HEK293 (cell line): ENCODE data around the gene KLHDC3.

Experiments used
- BCL11A ChIP-seq: fragments of 450-650 bp; formaldehyde crosslinking; IDR thresholded peaks from 2 replicates; pipeline ENCODE4 v1.5.1; 2016; ENCODE audit warnings: low read depth, missing biosample characterization, missing genetic modification characterization
- KLF10 ChIP-seq: fragments of 450-650 bp; IDR thresholded peaks from 2 replicates; pipeline ENCODE4 v1.5.1; 2018; ENCODE audit warnings: missing biosample characterization, mild to moderate bottlenecking, missing genetic modification characterization
- KLF8 ChIP-seq: fragments of 450-650 bp; formaldehyde crosslinking; IDR thresholded peaks from 2 replicates; pipeline ENCODE4 v1.5.1; 2016; ENCODE audit warnings: missing biosample characterization, missing genetic modification characterization
- KLF9 ChIP-seq: fragments of 450-650 bp; formaldehyde crosslinking; IDR thresholded peaks from 2 replicates; pipeline ENCODE4 v1.5.1; 2016; ENCODE audit warnings: missing biosample characterization, missing genetic modification characterization, low read depth
- REST ChIP-seq: fragments of 450-650 bp; formaldehyde crosslinking; IDR thresholded peaks from 2 replicates; pipeline ENCODE4 v1.5.1; 2016; ENCODE audit warnings: missing biosample characterization, missing genetic modification characterization
- SP2 ChIP-seq: fragments of 450-650 bp; formaldehyde crosslinking; IDR thresholded peaks from 2 replicates; pipeline ENCODE4 v1.5.1; 2016; ENCODE audit warnings: missing biosample characterization, missing genetic modification characterization
- YY1 ChIP-seq: fragments of 450-650 bp; formaldehyde crosslinking; IDR thresholded peaks from 2 replicates; pipeline ENCODE4 v1.5.1; 2018; ENCODE audit warnings: missing biosample characterization, missing genetic modification characterization
- ZBTB48 ChIP-seq: fragments of 450-650 bp; formaldehyde crosslinking; IDR thresholded peaks from 2 replicates; pipeline ENCODE4 v1.5.1; 2016; ENCODE audit warnings: missing biosample characterization, missing genetic modification characterization
- ZFHX2 ChIP-seq: fragments of 450-650 bp; formaldehyde crosslinking; conservative IDR thresholded peaks from 2 replicates; pipeline ENCODE4 v1.5.1; 2016; ENCODE audit warnings: missing biosample characterization, missing genetic modification characterization
- ZNF16 ChIP-seq: fragments of 450-650 bp; formaldehyde crosslinking; IDR thresholded peaks from 2 replicates; pipeline ENCODE4 v1.5.1; 2016; ENCODE audit warnings: low read depth, missing biosample characterization, missing genetic modification characterization
- ZNF174 ChIP-seq: fragments of 450-650 bp; formaldehyde crosslinking; IDR thresholded peaks from 2 replicates; pipeline ENCODE4 v1.5.0; 2017; ENCODE audit warnings: missing biosample characterization, mild to moderate bottlenecking, missing genetic modification characterization
- ZNF239 ChIP-seq: fragments of 450-650 bp; formaldehyde crosslinking; IDR thresholded peaks from 2 replicates; pipeline ENCODE4 v1.5.1; 2016; ENCODE audit warnings: missing biosample characterization, missing genetic modification characterization
- ZNF266 ChIP-seq: fragments of 450-650 bp; formaldehyde crosslinking; IDR thresholded peaks from 2 replicates; pipeline ENCODE4 v1.5.1; 2016; ENCODE audit warnings: missing biosample characterization, missing genetic modification characterization, low read depth
- ZNF558 ChIP-seq: fragments of 450-650 bp; formaldehyde crosslinking; IDR thresholded peaks from 2 replicates; pipeline ENCODE4 v1.5.1; 2016; ENCODE audit warnings: missing biosample characterization, missing genetic modification characterization
- ZNF580 ChIP-seq: fragments of 450-650 bp; formaldehyde crosslinking; IDR thresholded peaks from 2 replicates; pipeline ENCODE4 v1.5.1; 2016; ENCODE audit warnings: missing biosample characterization, missing genetic modification characterization
- ZNF600 ChIP-seq: fragments of 450-650 bp; formaldehyde crosslinking; IDR thresholded peaks from 2 replicates; pipeline ENCODE4 v1.5.1; 2016; ENCODE audit warnings: missing biosample characterization, missing genetic modification characterization
- ZNF624 ChIP-seq: fragments of 450-650 bp; formaldehyde crosslinking; IDR thresholded peaks from 2 replicates; pipeline ENCODE4 v1.5.1; 2017; ENCODE audit warnings: missing biosample characterization, missing genetic modification characterization
- ZNF76 ChIP-seq: fragments of 450-650 bp; formaldehyde crosslinking; IDR thresholded peaks from 2 replicates; pipeline ENCODE4; 2016; ENCODE audit warnings: low read depth, missing biosample characterization, missing genetic modification characterization, borderline replicate concordance
- TF ChIP-seq, protein P1 (sequence below): fragments of 450-650 bp; formaldehyde crosslinking; conservative IDR thresholded peaks from 2 replicates; pipeline ENCODE4 v1.5.1; 2016; ENCODE audit warnings: low read depth, missing biosample characterization, missing genetic modification characterization
- TF ChIP-seq, protein P2 (sequence below): fragments of 450-650 bp; formaldehyde crosslinking; IDR thresholded peaks from 2 replicates; pipeline ENCODE4 v1.5.1; 2016; ENCODE audit warnings: missing biosample characterization, missing genetic modification characterization

Gene KLHDC3

DNA sequence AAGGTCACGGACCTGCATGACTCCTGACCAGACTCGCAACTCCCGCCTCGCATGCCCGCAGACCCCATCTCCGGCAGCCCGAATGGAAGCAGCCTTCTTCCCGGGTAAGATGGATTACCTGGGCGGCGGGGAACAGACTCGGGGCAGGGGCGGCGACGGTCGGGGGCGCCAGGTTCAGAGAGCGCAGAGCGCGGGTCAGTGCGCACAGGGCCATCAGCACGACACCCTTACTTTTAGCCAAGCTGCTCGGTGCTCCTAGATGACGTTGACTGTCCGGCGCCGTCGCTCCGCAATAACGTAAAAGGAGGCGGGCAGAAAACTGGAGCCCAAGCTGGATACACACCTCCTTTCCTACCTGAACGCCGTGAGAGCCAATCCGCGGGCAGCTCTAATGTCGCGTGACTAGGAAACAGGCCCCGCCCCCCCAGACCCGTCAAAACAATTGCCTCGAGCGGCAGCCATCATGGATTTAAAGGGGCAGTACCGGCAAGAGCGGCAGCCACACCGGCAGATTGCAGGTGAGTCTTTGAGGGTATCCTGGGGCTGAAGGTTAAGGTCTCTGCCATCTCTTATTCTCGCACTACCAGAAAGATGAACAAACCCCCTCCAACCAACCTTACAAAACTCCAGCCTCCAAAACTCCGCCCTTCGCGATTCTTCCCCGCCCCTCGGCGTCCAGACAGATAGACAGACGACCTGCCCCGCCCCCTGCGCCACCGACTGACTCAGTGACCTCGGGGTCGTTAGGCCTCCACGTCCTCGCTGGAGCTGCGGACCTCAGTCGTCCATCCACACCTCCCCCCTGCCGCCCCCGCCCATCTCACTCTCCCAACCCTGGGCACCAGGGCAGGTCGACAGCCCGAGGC is 45.4 kb downstream of the KLHDC3 start, which contains the start of the genes KLC4 and MRPL2 (continued):
- TF ChIP-seq ZNF239 (tag by site-specific recombination) (0 out of 2 replicates have a peak, but pooled peaks have one; percentile 43), ZNF580 (no peak), ZNF600 (tag by site-specific recombination) (peak; percentile 34; the same call in 1 of the 2 replicates), REST (no peak), YY1 (peak; percentile 84; the same call in 1 of the 2 replicates), KLF10 (tag by site-specific recombination) (peak; percentile 84), ZNF16 (tag by site-specific recombination) (no peak), ZBTB48 (tag by site-specific recombination) (no peak), ZNF558 (tag by site-specific recombination) (no peak), SP2 (tag by site-specific recombination) (peak; percentile 92), ZFHX2 (tag by site-specific recombination) (0 out of 2 replicates have a peak, but pooled peaks have one; percentile 9), ZNF266 (tag by site-specific recombination) (no peak), KLF8 (tag by site-specific recombination) (peak; percentile 30; the same call in 1 of the 2 replicates), ZNF76 (tag by site-specific recombination) (peak; percentile 54; the same call in 1 of the 2 replicates), BCL11A (tag by site-specific recombination) (peak; percentile 74; the same call in 1 of the 2 replicates), ZNF624 (tag by site-specific recombination) (no peak), KLF9 (tag by site-specific recombination) (peak; percentile 94), ZNF174 (tag by site-specific recombination) (no peak)
- TF ChIP-seq, protein P1, sequence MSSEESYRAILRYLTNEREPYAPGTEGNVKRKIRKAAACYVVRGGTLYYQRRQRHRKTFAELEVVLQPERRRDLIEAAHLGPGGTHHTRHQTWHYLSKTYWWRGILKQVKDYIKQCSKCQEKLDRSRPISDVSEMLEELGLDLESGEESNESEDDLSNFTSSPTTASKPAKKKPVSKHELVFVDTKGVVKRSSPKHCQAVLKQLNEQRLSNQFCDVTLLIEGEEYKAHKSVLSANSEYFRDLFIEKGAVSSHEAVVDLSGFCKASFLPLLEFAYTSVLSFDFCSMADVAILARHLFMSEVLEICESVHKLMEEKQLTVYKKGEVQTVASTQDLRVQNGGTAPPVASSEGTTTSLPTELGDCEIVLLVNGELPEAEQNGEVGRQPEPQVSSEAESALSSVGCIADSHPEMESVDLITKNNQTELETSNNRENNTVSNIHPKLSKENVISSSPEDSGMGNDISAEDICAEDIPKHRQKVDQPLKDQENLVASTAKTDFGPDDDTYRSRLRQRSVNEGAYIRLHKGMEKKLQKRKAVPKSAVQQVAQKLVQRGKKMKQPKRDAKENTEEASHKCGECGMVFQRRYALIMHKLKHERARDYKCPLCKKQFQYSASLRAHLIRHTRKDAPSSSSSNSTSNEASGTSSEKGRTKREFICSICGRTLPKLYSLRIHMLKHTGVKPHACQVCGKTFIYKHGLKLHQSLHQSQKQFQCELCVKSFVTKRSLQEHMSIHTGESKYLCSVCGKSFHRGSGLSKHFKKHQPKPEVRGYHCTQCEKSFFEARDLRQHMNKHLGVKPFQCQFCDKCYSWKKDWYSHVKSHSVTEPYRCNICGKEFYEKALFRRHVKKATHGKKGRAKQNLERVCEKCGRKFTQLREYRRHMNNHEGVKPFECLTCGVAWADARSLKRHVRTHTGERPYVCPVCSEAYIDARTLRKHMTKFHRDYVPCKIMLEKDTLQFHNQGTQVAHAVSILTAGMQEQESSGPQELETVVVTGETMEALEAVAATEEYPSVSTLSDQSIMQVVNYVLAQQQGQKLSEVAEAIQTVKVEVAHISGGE (tag by site-specific recombination), result 0 out of 2 replicates have a peak, but pooled peaks have one; percentile 16
- TF ChIP-seq, protein P2, sequence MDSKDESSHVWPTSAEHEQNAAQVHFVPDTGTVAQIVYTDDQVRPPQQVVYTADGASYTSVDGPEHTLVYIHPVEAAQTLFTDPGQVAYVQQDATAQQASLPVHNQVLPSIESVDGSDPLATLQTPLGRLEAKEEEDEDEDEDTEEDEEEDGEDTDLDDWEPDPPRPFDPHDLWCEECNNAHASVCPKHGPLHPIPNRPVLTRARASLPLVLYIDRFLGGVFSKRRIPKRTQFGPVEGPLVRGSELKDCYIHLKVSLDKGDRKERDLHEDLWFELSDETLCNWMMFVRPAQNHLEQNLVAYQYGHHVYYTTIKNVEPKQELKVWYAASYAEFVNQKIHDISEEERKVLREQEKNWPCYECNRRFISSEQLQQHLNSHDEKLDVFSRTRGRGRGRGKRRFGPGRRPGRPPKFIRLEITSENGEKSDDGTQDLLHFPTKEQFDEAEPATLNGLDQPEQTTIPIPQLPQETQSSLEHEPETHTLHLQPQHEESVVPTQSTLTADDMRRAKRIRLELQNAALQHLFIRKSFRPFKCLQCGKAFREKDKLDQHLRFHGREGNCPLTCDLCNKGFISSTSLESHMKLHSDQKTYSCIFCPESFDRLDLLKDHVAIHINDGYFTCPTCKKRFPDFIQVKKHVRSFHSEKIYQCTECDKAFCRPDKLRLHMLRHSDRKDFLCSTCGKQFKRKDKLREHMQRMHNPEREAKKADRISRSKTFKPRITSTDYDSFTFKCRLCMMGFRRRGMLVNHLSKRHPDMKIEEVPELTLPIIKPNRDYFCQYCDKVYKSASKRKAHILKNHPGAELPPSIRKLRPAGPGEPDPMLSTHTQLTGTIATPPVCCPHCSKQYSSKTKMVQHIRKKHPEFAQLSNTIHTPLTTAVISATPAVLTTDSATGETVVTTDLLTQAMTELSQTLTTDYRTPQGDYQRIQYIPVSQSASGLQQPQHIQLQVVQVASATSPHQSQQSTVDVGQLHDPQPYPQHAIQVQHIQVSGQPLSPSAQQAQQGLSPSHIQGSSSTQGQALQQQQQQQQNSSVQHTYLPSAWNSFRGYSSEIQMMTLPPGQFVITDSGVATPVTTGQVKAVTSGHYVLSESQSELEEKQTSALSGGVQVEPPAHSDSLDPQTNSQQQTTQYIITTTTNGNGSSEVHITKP, result peak; percentile 41
